Measurements from ENCODE around the gene TRAPPC4. TPM values are rescaled to one million over a fixed set of nuclear protein-coding genes. Genes with fewer than 3 reads are reported as not detected.
"Not testable (repeated sequence)": the region's sequence is repeated elsewhere in the genome, so short reads cannot be mapped to it uniquely, and the experiment has no call there.

The TRAPPC4 gene
- total and polyA plus RNA-seq, 7 donors, result 32.4 to 90.9 (median 51.8) TPM

GRCh38 chr11:119031912-119032280 lies 13.3 kb downstream of the TRAPPC4 start:
- H3K4me3 ChIP-seq, result no peak overlapping the region
- H3K27ac ChIP-seq, result no peak overlapping the region
- 83 to 88% methylated on average over 9 of the region's 9 CpGs for WGBS, 2 donors
- H3K4me1 ChIP-seq, result peaks cover 0 to 17% (median 16%) of the 10 kb centered on the region in 4 donors
- no peaks in the 10 kb centered on the region for H3K27me3 ChIP-seq
- no peaks in the 10 kb centered on the region for H3K9me3 ChIP-seq
- H3K36me3 ChIP-seq, result peaks cover 0 to 1% (median 0%) of the 10 kb centered on the region in 4 donors
- intact Hi-C loops (cut with DNase I), result no loop called here
- TF ChIP-seq EP300 (IDR thresholded peaks at IDR 0.05) (no peak), POLR2A (IDR thresholded peaks at IDR 0.05) (no peak), CTCF (IDR thresholded peaks at IDR 0.05) (no peak), POLR2AphosphoS5 (IDR thresholded peaks at IDR 0.05) (no peak)
- DNase-seq, result no peak

- intact Hi-C loops (cut with DNase I); DNase-seq: not testable (repeated sequence)
- WGBS, 2 donors, result 81 to 86% methylated on average over 10 of the region's 10 CpGs
Measured at GRCh38 chr11:119033421-119033820, 14.9 kb downstream of the TRAPPC4 start.

GRCh38 chr11:119034813-119035212 lies 16.2 kb downstream of the TRAPPC4 start:
- no peak overlapping the region for H3K4me3 ChIP-seq
- no peaks in the 10 kb centered on the region for H3K9me3 ChIP-seq
- H3K4me1 ChIP-seq, result peaks cover 0 to 9% (median 8%) of the 10 kb centered on the region in 4 donors
- no peak overlapping the region for H3K27ac ChIP-seq
- no peak for DNase-seq
- 88 to 90% methylated on average over 3 of the region's 3 CpGs for WGBS, 2 donors
- H3K27me3 ChIP-seq, result no peaks in the 10 kb centered on the region
- no peak for TF ChIP-seq POLR2AphosphoS5 (IDR thresholded peaks at IDR 0.05)
- no peak for TF ChIP-seq CTCF (IDR thresholded peaks at IDR 0.05)
- no peak for TF ChIP-seq EP300 (IDR thresholded peaks at IDR 0.05)
- no peak for TF ChIP-seq POLR2A (IDR thresholded peaks at IDR 0.05)
- no peaks in the 10 kb centered on the region for H3K36me3 ChIP-seq
- intact Hi-C loops (cut with DNase I), result no loop called here

More at GRCh38 chr11:119033421-119033820, 14.9 kb downstream of the TRAPPC4 start:
- not testable (repeated sequence) for H3K36me3 ChIP-seq, H3K27ac ChIP-seq, H3K27me3 ChIP-seq, H3K9me3 ChIP-seq, H3K4me3 ChIP-seq
- peaks cover 0 to 17% (median 16%) of the 10 kb centered on the region in 4 donors for H3K4me1 ChIP-seq

GRCh38 chr11:119038884-119039283 lies 20.3 kb downstream of the TRAPPC4 start:
- no peak overlapping the region for H3K27ac ChIP-seq
- intact Hi-C loops (cut with DNase I), result no loop called here

GRCh38 chr11:119039471-119039870 lies 20.9 kb downstream of the TRAPPC4 start:
- H3K27me3 ChIP-seq; H3K4me1 ChIP-seq; H3K4me3 ChIP-seq; H3K27ac ChIP-seq; DNase-seq; H3K9me3 ChIP-seq; H3K36me3 ChIP-seq; intact Hi-C loops (cut with DNase I): not testable (repeated sequence)
- 46 to 66% methylated on average over 11 of the region's 11 CpGs for WGBS, 2 donors

More at GRCh38 chr11:119038884-119039283, 20.3 kb downstream of the TRAPPC4 start:
- H3K36me3 ChIP-seq, result no peaks in the 10 kb centered on the region
- 89% methylated on average over 5 of the region's 5 CpGs for WGBS, 2 donors
- H3K4me3 ChIP-seq, result no peak overlapping the region
- TF ChIP-seq POLR2A (IDR thresholded peaks at IDR 0.05) (no peak), EP300 (IDR thresholded peaks at IDR 0.05) (no peak), CTCF (IDR thresholded peaks at IDR 0.05) (no peak), POLR2AphosphoS5 (IDR thresholded peaks at IDR 0.05) (no peak)
- no peaks in the 10 kb centered on the region for H3K27me3 ChIP-seq
- H3K4me1 ChIP-seq, result no peaks in the 10 kb centered on the region
- DNase-seq, result no peak
- no peaks in the 10 kb centered on the region for H3K9me3 ChIP-seq

- H3K36me3 ChIP-seq, result peaks cover 0 to 24% (median 8%) of the 10 kb centered on the region in 4 donors
- intact Hi-C loops (cut with DNase I), result no loop called here
- 90 to 94% methylated on average over 4 of the region's 4 CpGs for WGBS, 2 donors
Measured at GRCh38 chr11:119041821-119042514, 23.4 kb downstream of the TRAPPC4 start.

More at GRCh38 chr11:119041821-119042514, 23.4 kb downstream of the TRAPPC4 start:
- H3K27ac ChIP-seq, result no peak overlapping the region
- no peaks in the 10 kb centered on the region for H3K4me1 ChIP-seq
- H3K27me3 ChIP-seq, result no peaks in the 10 kb centered on the region
- TF ChIP-seq CTCF (IDR thresholded peaks at IDR 0.05) (no peak), POLR2AphosphoS5 (IDR thresholded peaks at IDR 0.05) (no peak), EP300 (IDR thresholded peaks at IDR 0.05) (no peak), POLR2A (IDR thresholded peaks at IDR 0.05) (no peak)
- H3K4me3 ChIP-seq, result no peak overlapping the region
- no peaks in the 10 kb centered on the region for H3K9me3 ChIP-seq
- no peak for DNase-seq

All from sigmoid colon (tissue), 7 donors.